HCT116 (cell line): ENCODE measurements around the gene NUDT8. TPM values are rescaled to one million over a fixed set of nuclear protein-coding genes. Genes with fewer than 3 reads are reported as not detected.

ENCODE experiments used
- ATAC-seq: fragments of 200-7000 bp; cut with Tn5 transposase; 2 replicates; pipeline ENCODE4 v1.9.1; 2020; ENCODE audit warnings: mild to moderate bottlenecking, moderate library complexity
- BruUV-seq: library from RNA; stranded (reverse); fragments of 400-500 nt; replicated peaks from 2 replicates; lab custom pipeline; 2021; lab: Mats Ljungman, UMichigan
- CTCF ChIA-PET: fragments of 300-600 bp; sonication (Branson Sonifier 250); formaldehyde crosslinking; loops from one replicate; lab custom pipeline; 2021; ENCODE audit warnings: antibody characterized with exemption; lab: Charles Lee
- POLR2A ChIA-PET: fragments of 300-600, 350-600 bp; sonication (Branson Sonifier 250); formaldehyde crosslinking; loops from one replicate; lab custom pipeline; 2021; ENCODE audit warnings: antibody characterized with exemption; lab: Charles Lee
- RAD21 ChIA-PET, 2 experiments: fragments of 300-600 bp; sonication (Branson Sonifier 250); formaldehyde crosslinking; loops; one replicate each; lab custom pipeline; 2023; ENCODE audit warnings: low total read pairs in 2 of 2; ENCODE audit not compliant: uncharacterized antibody in 2 of 2, unreplicated experiment in 2 of 2, low non-redundant PET in 1 of 2; lab: Charles Lee
- DNase-seq: peaks from one replicate; pipeline ENCODE4 v3.0.0-alpha.2; 2010; ENCODE audit warnings: low read depth, low spot score
- H2AFZ ChIP-seq: fragments of 200-600 bp; shearing (Covaris generic), sonication (generic); 2 replicates; pipeline ENCODE4 v1.6.1; 2017; ENCODE audit warnings: low read depth, mixed run types, mixed read lengths, antibody characterized with exemption, low read length; ENCODE audit not compliant: poor library complexity, severe bottlenecking
- H3K27ac ChIP-seq: 2 replicates; pipeline ENCODE4 v1.5.1; 2012; ENCODE audit warnings: low read depth, low read length
- H3K27me3 ChIP-seq: fragments of 200-600 bp; sonication (generic); 2 replicates; pipeline ENCODE4 v1.6.1; 2016; ENCODE audit warnings: mixed run types, low read length, mixed read lengths; ENCODE audit not compliant: insufficient read depth
- H3K36me3 ChIP-seq, 2 experiments: fragments of 200-500 bp in 1 of 2; fragments of 200-600 bp in 1 of 2; sonication (Bioruptor generic) in 1 of 2; sonication (generic) in 1 of 2; 2 replicates each; pipeline versions ENCODE4 v1.5.1 to v1.6.1; 2014 to 2016; ENCODE audit warnings: low read length in 2 of 2, inconsistent platforms in 1 of 2, mixed read lengths in 1 of 2, mixed run types in 1 of 2; ENCODE audit not compliant: insufficient read depth in 2 of 2, control insufficient read depth in 1 of 2
- H3K4me1 ChIP-seq, 2 experiments: fragments of 200-600 bp in 1 of 2; sonication (generic) in 1 of 2; 2 replicates each; pipeline versions ENCODE4 v1.5.1 to v1.6.1; 2012 to 2017; ENCODE audit warnings: low read length in 2 of 2, inconsistent platforms in 1 of 2, mild to moderate bottlenecking in 1 of 2, mixed read lengths in 1 of 2, mixed run types in 1 of 2, moderate library complexity in 1 of 2; ENCODE audit not compliant: insufficient read depth in 2 of 2, control insufficient read depth in 1 of 2
- H3K4me2 ChIP-seq: fragments of 200-600 bp; sonication (generic); 2 replicates; pipeline ENCODE4 v1.6.1; 2017; ENCODE audit warnings: mixed run types, low read length, mixed read lengths
- H3K4me3 ChIP-seq, 2 experiments: fragments of 200-600 bp in 1 of 2; sonication (generic) in 1 of 2; replicated peaks in 1 of 2; 2 replicates each; pipeline ENCODE4 v1.5.1; 2011 to 2016; ENCODE audit warnings: low read length in 2 of 2, control low read depth in 1 of 2, low read depth in 1 of 2, mild to moderate bottlenecking in 1 of 2, mixed read lengths in 1 of 2, mixed run types in 1 of 2
- H3K79me2 ChIP-seq: fragments of 200-600 bp; sonication (generic); 2 replicates; pipeline ENCODE4 v1.6.1; 2017; ENCODE audit warnings: mild to moderate bottlenecking, mixed run types, low read length, moderate library complexity, mixed read lengths; ENCODE audit not compliant: insufficient read depth
- H3K9ac ChIP-seq: fragments of 200-600 bp; sonication (generic); 2 replicates; pipeline ENCODE4 v1.6.1; 2016; ENCODE audit warnings: low read length, mixed read lengths
- H3K9me2 ChIP-seq: fragments of 200-600 bp; sonication (generic), shearing (Covaris generic); 2 replicates; pipeline ENCODE4 v1.6.1; 2017; ENCODE audit warnings: mixed run types, mild to moderate bottlenecking, moderate library complexity; ENCODE audit not compliant: insufficient read depth
- H3K9me3 ChIP-seq, 2 experiments: fragments of 200-500 bp in 1 of 2; fragments of 200-600 bp in 1 of 2; sonication (Bioruptor generic) in 1 of 2; sonication (generic) in 1 of 2; 2 replicates each; pipeline ENCODE4 v1.6.1; 2014 to 2017; ENCODE audit warnings: low read length in 2 of 2, mixed read lengths in 2 of 2, inconsistent platforms in 1 of 2, low read depth in 1 of 2, mild to moderate bottlenecking in 1 of 2, mixed run types in 1 of 2, moderate library complexity in 1 of 2; ENCODE audit not compliant: control insufficient read depth in 1 of 2, insufficient read depth in 1 of 2
- H4K20me1 ChIP-seq: fragments of 200-600 bp; sonication (generic), shearing (Covaris generic); 2 replicates; pipeline ENCODE4 v1.6.1; 2017; ENCODE audit warnings: mixed run types, mild to moderate bottlenecking, moderate library complexity; ENCODE audit not compliant: insufficient read depth
- ATF3 ChIP-seq: IDR thresholded peaks from 2 replicates; pipeline ENCODE4 v1.6.1; 2012
- CEBPB ChIP-seq: IDR thresholded peaks from 2 replicates; pipeline ENCODE4 v1.6.1; 2012; ENCODE audit warnings: low read depth
- CTCF ChIP-seq, 3 experiments: fragments of 200-600 bp in 1 of 3; sonication (generic) in 1 of 3; IDR thresholded peaks in 2 of 3; conservative IDR thresholded peaks in 1 of 3; 2 replicates each; pipeline ENCODE4 v1.5.1; 2012 to 2017; ENCODE audit warnings: low read depth in 2 of 3, low read length in 2 of 3, antibody characterized with exemption in 1 of 3, borderline replicate concordance in 1 of 3, control low read depth in 1 of 3, mild to moderate bottlenecking in 1 of 3, mixed read lengths in 1 of 3, mixed run types in 1 of 3, moderate library complexity in 1 of 3; ENCODE audit not compliant: insufficient read depth in 1 of 3
- ELF1 ChIP-seq: IDR thresholded peaks from 2 replicates; pipeline ENCODE4 v1.6.1; 2012; ENCODE audit warnings: low read depth, borderline replicate concordance
- POLR2AphosphoS5 ChIP-seq: IDR thresholded peaks from 2 replicates; pipeline ENCODE4 v1.6.1; 2011; ENCODE audit warnings: mild to moderate bottlenecking, low read depth, low read length, moderate library complexity
- SP1 ChIP-seq: IDR thresholded peaks from 2 replicates; pipeline ENCODE4 v1.6.1; 2012; ENCODE audit warnings: low read depth
- SRF ChIP-seq: IDR thresholded peaks from 2 replicates; pipeline ENCODE4 v1.6.1; 2012; ENCODE audit warnings: low read depth
- TCF7L2 ChIP-seq: IDR thresholded peaks from 2 replicates; pipeline ENCODE4 v1.7.0; 2011; ENCODE audit warnings: borderline replicate concordance, inconsistent platforms; ENCODE audit not compliant: insufficient read depth, insufficient read length; ENCODE audit errors: extremely low read depth
- YY1 ChIP-seq: IDR thresholded peaks from 2 replicates; pipeline ENCODE4 v1.6.1; 2011; ENCODE audit warnings: low read length, low read depth, moderate library complexity, mild to moderate bottlenecking; ENCODE audit not compliant: insufficient replicate concordance; ENCODE audit errors: extremely low read depth
- ZFX ChIP-seq: fragments of 450-650 bp; IDR thresholded peaks from 2 replicates; pipeline ENCODE4 v1.6.1; 2017
- intact Hi-C: fragments of 100-400 bp; cut with micrococcal nuclease; formaldehyde crosslinking; loops from 2 replicates; pipeline ENCODE4 v1.10.0; 2022
- total RNA-seq: library from RNA; stranded (reverse); gene quantifications from one replicate; pipeline ENCODE4 v1.2.1, GENCODE V29; 2021; ENCODE audit not compliant: unreplicated experiment

The NUDT8 gene
- total RNA-seq, 1 experiment from 2014 or later = 18.7 TPM

- CTCF ChIA-PET = no interaction called here
- POLR2A ChIA-PET = no interaction called here
- intact Hi-C loops = no loop called here
These were observed 36.2 kb downstream of the NUDT8 start for GRCh38 chr11:67593565-67593905.

More at GRCh38 chr11:67593565-67593905, 36.2 kb downstream of the NUDT8 start:
- DNase-seq (no peak), ATAC-seq (no peak)
- no peaks in the 10 kb centered on the region for H4K20me1 ChIP-seq
- no peaks in the 10 kb centered on the region for H3K79me2 ChIP-seq
- no peak overlapping the region for H3K4me3 ChIP-seq
- TF ChIP-seq ELF1 = no peak
- no peak for TF ChIP-seq TCF7L2
- TF ChIP-seq SP1 = no peak
- TF ChIP-seq CEBPB = no peak
- no peak for TF ChIP-seq ATF3
- no peak for TF ChIP-seq ZFX
- no peak for TF ChIP-seq YY1
- no peak for TF ChIP-seq SRF
- TF ChIP-seq CTCF (IDR thresholded peaks at IDR 0.05 in 2 of 3, conservative IDR thresholded peaks at IDR 0.05 in 1 of 3; ENCODE audit: borderline replicate concordance in 1 of 3, insufficient read depth in 1 of 3, low read depth in 2 of 3, low read length in 2 of 3) = no peak
- no peak for TF ChIP-seq POLR2AphosphoS5
- H3K4me2 ChIP-seq = no peak overlapping the region
- no peaks in the 10 kb centered on the region for H3K9me2 ChIP-seq
- no peak overlapping the region for H3K27ac ChIP-seq
- no peaks in the 10 kb centered on the region for H3K27me3 ChIP-seq
- no peaks in the 10 kb centered on the region for H3K4me1 ChIP-seq
- H3K36me3 ChIP-seq = no peaks in the 10 kb centered on the region
- BruUV-seq = no TSS peak
- H3K9me3 ChIP-seq = no peaks in the 10 kb centered on the region
- no peak overlapping the region for H2AFZ ChIP-seq
- H3K9ac ChIP-seq = no peak overlapping the region
- RAD21 ChIA-PET = no interaction called here
